GM12891 (cell line): ENCODE results near the gene PARD3.

ENCODE experiments used
- DNase-seq: peaks from one replicate; pipeline ENCODE4 v3.0.0; 2011; ENCODE audit warnings: low spot score; ENCODE audit not compliant: insufficient read length
- FAIRE-seq: peaks from 2 replicates; lab custom pipeline; 2011; peaks lifted over from hg19 to GRCh38; lab: Jason Lieb, UNC
- PAX5 ChIP-seq: IDR thresholded peaks from 2 replicates; pipeline ENCODE4 v1.6.1; 2011; ENCODE audit warnings: low read length, moderate library complexity, mild to moderate bottlenecking; ENCODE audit not compliant: insufficient read depth, severe bottlenecking
- POLR2A ChIP-seq: IDR thresholded peaks from 2 replicates; pipeline ENCODE4 v1.6.1; 2011; ENCODE audit warnings: low read depth, low read length, control low read depth
- POLR2AphosphoS5 ChIP-seq: IDR thresholded peaks from 2 replicates; pipeline ENCODE4 v1.6.1; 2011; ENCODE audit warnings: low read depth, low read length, control low read depth
- POU2F2 ChIP-seq: IDR thresholded peaks from 2 replicates; pipeline ENCODE4 v1.6.1; 2011; ENCODE audit warnings: low read depth, mild to moderate bottlenecking, control low read depth, low read length, moderate library complexity
- SPI1 ChIP-seq: IDR thresholded peaks from 2 replicates; pipeline ENCODE4 v1.6.1; 2011; ENCODE audit warnings: low read depth, low read length, control low read depth
- TAF1 ChIP-seq: IDR thresholded peaks from 2 replicates; pipeline ENCODE4 v1.6.1; 2011; ENCODE audit warnings: low read depth, low read length, control low read depth

PARD3 gene

DNA sequence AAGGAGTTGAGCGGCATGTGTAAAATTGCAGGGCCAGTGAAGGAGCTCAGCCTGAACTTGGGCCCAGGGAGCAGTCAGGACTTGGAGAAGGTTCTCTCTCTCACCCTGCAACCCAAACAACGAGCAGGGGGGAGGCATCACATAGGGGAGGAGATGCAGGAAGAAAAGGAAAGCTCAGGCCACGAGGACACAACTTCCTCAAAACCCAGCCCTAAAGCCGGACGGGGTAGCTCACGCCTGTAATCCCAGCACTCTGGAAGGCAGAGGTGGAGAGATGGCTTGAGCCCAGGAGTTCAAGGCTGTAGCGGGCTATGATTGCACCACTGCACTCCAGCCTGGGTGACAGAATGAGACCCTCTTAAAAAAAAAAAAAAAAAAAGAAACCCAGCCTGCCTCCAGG lies 629.1 kb downstream of the PARD3 start:
- DNase-seq: no peak
- TF ChIP-seq POLR2A (no peak), POU2F2 (no peak), POLR2AphosphoS5 (no peak), SPI1 (no peak), PAX5 (no peak), TAF1 (no peak)
- FAIRE-seq: no peak

DNA sequence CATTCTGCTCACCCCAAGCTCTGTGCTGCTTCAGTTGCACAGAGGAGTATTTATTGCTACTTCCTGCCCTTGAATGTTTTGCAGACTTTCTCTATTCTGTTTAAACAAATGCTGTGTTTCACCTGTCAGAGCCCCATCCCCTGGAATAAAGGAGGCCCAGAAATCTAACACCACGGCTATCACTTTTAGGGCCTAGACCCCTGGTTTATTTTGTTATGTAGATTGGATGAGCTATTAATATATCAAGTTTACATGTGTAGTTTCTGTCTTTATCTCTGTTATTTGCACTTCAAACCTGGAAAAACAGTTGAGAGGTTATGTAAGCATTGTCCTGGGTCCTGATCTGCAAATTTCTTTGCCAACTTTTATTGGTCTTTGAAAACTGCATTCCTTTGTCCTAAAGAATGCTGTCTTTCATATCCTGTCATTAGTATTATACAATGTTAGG lies 630.1 kb downstream of the PARD3 start:
- DNase-seq (no peak), FAIRE-seq (no peak)
- TF ChIP-seq POLR2AphosphoS5 (no peak), POU2F2 (no peak), PAX5 (no peak), SPI1 (no peak), TAF1 (no peak), POLR2A (no peak)

DNA sequence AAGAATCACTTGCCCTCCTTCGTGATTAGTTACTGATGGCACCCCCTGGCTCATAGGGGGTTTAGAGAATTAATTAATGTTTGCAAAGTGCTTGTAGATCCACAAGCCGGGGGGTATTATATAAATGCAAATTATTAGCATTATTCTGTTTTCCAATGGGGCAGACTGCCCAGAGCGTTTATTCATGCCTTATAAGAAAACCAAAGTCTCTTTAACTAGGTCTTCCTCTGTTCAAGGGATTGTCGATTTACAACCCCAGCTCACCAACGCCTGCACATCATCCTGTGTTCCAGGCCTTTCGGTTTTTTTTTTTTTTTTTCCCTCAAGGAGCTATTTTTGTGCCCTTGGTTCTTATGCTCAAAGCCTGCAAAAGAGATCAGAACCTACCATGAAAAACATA lies 630.7 kb downstream of the PARD3 start:
- FAIRE-seq (no peak), DNase-seq (no peak)
- TF ChIP-seq SPI1 (no peak), TAF1 (no peak), POLR2AphosphoS5 (no peak), POU2F2 (no peak), POLR2A (no peak), PAX5 (no peak)

DNA sequence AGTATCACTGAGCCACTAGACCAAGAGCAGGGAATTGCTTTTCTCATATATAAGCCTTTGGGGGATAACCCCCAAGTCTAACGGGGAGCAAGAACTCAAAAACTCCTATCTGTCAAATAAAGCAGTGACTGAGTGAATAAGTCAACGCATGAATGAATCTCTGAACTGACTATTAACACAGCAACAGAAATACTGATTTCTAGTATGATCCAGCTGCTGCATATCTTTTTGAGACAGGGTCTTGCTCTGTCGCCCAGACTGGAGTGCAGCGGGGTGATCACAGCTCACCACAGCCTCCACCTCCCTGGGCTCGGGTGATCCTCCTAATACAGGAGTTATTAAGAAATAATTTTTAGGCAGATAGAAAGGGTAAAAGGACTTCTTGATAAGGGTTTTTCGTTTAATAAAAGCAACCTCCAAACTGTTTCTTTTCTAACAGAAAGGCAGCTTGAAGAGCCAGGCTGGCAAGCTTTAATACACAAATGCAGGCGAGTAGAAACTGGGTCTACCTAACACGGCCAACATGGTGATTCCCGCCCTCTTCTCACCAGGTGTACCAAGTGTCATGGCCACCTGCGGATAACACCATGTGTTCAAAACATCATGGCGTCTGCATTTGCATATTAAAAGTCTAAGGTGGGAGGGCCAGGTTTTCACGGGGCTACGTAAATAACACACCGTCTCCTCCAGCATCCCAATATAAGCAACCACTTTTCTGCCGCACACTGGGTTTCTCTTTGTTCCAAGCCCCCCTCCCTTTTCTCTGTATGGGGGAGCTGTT lies 631.9 kb downstream of the PARD3 start:
- FAIRE-seq: no peak
- DNase-seq: no peak
- TF ChIP-seq SPI1: no peak
- no peak for TF ChIP-seq TAF1
- TF ChIP-seq PAX5: no peak
- no peak for TF ChIP-seq POLR2A
- no peak for TF ChIP-seq POU2F2
- TF ChIP-seq POLR2AphosphoS5: no peak

DNA sequence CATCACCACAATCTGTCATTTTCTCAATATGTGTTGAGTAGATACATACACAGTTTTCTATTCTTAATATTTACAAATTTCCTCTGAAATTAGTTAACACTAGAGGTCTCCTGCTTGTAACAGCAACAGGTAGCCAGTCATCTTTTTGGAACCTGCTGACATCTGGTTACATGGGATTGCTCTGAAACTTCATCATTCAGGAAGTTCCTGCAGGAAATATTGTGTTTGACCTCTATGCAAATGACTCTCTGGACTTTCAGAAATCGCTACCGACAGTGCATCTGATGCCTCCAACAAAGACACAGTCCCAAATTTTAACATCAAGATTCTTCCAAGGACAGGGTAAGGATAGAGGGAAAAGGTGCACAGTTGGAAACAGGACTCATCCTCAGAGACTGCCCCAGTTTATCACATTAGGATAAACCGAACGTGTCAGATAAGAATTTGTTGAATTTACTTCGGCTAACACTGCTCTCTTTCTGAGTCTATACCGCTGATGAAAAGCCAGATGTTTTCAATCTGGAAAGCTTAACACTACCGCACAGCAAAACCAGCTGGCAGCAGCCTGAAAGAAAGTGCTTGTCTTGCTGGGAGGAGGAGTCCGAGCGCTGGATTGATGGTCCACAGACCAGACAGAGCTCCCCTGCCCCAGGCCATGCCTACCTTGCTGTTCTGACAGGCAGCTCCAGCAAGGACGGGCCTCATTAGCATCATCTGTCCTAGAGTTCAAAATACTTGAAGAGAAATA lies 633.4 kb downstream of the PARD3 start:
- no peak for FAIRE-seq
- TF ChIP-seq SPI1 (no peak), POU2F2 (no peak), POLR2A (no peak), POLR2AphosphoS5 (no peak), TAF1 (no peak), PAX5 (no peak)
- no peak for DNase-seq

DNA sequence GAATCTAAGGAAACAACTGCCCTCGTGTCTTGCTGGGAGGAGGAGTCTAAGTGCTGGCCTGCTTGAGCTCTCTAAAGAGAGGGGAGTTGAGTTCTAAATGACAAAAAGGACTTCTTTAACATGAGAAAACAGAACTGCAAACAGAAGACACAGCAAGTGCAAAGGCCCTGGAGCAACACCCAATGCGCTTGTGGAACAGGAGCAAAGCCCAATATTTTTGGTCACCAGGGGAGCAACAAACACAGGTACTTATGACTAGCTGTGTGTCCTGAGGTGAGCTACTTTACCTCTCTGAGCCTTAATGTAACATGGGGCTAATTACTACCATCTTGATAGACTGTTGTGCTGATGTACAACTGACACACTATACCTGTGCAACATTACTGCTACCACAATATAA lies 634.3 kb downstream of the PARD3 start:
- FAIRE-seq (no peak), DNase-seq (no peak)
- TF ChIP-seq POLR2A: no peak
- TF ChIP-seq POLR2AphosphoS5: no peak
- TF ChIP-seq SPI1: no peak
- no peak for TF ChIP-seq PAX5
- no peak for TF ChIP-seq TAF1
- no peak for TF ChIP-seq POU2F2

DNA sequence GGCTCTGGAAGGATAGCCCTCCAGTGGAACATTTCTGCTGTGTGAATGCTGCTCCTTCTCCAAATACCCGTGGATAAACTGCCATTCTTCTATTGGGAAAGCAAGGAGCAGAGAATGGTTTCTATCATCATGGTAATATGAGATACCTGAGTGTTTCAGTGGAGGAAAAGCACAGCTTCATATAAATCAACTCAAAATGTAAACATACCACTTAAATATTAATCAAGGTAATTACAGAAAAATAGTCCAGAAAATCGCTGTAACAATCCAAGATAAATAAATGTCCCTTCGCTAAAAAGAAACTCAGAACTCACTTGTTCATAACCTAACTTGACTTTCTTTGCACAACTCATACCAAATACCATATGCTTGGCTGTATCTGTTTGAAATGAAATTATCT lies 635.8 kb downstream of the PARD3 start:
- FAIRE-seq: no peak
- TF ChIP-seq SPI1 (no peak), POLR2A (no peak), PAX5 (no peak), TAF1 (no peak)
- DNase-seq: no peak

DNA sequence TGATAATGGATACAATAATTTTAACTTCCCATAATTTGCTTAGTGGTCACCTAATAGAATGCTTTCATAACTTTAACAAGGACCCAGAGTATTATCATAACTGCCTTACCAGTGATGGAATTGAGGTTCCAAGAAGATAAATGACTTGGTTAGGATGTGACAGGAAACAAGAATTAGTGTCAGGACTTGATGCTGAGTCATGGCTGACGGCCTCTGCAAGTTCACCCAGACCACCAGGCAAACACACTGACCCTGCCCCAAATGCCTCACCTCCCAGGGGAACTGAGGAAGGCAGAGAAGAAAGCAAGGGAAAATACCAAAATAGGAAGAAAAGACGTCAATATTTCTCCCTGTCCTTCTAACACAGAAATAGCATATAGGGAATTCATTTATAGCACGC lies 636.3 kb downstream of the PARD3 start:
- DNase-seq (no peak), FAIRE-seq (no peak)
- TF ChIP-seq PAX5: no peak
- no peak for TF ChIP-seq SPI1
- no peak for TF ChIP-seq POU2F2
- no peak for TF ChIP-seq TAF1
- no peak for TF ChIP-seq POLR2AphosphoS5
- TF ChIP-seq POLR2A: no peak

DNA sequence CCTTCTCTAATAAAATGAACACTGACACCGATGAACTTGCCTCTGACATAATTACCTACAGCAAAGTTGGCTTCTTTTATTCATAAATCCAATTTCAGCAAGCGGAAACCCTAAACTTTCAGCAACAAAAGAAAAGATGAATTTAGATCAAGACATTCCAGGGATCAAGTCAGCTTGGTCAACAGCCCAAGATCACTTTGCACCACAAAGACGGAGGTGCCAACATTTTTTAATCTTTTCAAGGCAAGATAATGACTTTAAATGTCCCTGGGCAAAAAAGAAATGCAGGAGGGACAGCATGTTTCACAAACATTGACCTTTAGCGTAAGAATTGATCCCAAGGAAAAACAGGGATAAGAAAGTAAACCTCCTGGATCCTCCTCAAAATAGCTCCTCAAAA lies 636.9 kb downstream of the PARD3 start:
- DNase-seq: no peak
- FAIRE-seq: no peak
- TF ChIP-seq POU2F2: no peak
- TF ChIP-seq SPI1: no peak
- no peak for TF ChIP-seq POLR2AphosphoS5
- TF ChIP-seq PAX5: no peak
- TF ChIP-seq TAF1: no peak
- TF ChIP-seq POLR2A: no peak
